HT-29 (cell line): ENCODE measurements around the gene WNT11. TPM values are rescaled to one million over a fixed set of nuclear protein-coding genes. Genes with fewer than 3 reads are reported as not detected.

ENCODE experiments used
- DNase-seq: peaks from one replicate; pipeline ENCODE4 v3.0.0-alpha.2; 2015; ENCODE audit warnings: low spot score
- total RNA-seq: library from RNA; depleted of rRNA; stranded (reverse); fragments of >200 nt; shearing (Covaris generic); gene quantifications from 2 replicates; pipeline ENCODE4 v1.2.3, GENCODE V29; 2014

The WNT11 gene
- total RNA-seq, 1 experiment from 2014 or later, result 67.7 TPM

- no peak for DNase-seq
These were observed 29.8 kb downstream of the WNT11 start for GRCh38 chr11:76176463-76176862.

GRCh38 chr11:76175783-76176182 lies 30.5 kb downstream of the WNT11 start:
- DNase-seq, result no peak

GRCh38 chr11:76174330-76174729 lies 32.0 kb downstream of the WNT11 start:
- DNase-seq, result no peak

GRCh38 chr11:76173663-76174062 lies 32.6 kb downstream of the WNT11 start:
- no peak for DNase-seq

- DNase-seq, result no peak
These were observed 33.7 kb downstream of the WNT11 start for GRCh38 chr11:76172583-76172982.

GRCh38 chr11:76170468-76170867 lies 35.8 kb downstream of the WNT11 start:
- DNase-seq, result no peak

- DNase-seq, result no peak
These were observed 36.8 kb downstream of the WNT11 start for GRCh38 chr11:76169473-76169896.

- no peak for DNase-seq
These were observed 38.7 kb downstream of the WNT11 start for GRCh38 chr11:76167590-76167989.

- no peak for DNase-seq
These were observed 40.0 kb downstream of the WNT11 start for GRCh38 chr11:76166314-76166713.

- no peak for DNase-seq
These were observed 41.2 kb downstream of the WNT11 start for GRCh38 chr11:76164861-76165751.

- no peak for DNase-seq
These were observed 42.2 kb downstream of the WNT11 start for GRCh38 chr11:76164081-76164480.

- no peak for DNase-seq
These were observed 42.9 kb downstream of the WNT11 start for GRCh38 chr11:76163289-76163880.

- DNase-seq, result no peak
These were observed 43.7 kb downstream of the WNT11 start for GRCh38 chr11:76162336-76163288.

- DNase-seq, result no peak
These were observed 44.9 kb downstream of the WNT11 start for GRCh38 chr11:76161261-76161961.

GRCh38 chr11:76160856-76161255 lies 45.4 kb downstream of the WNT11 start:
- no peak for DNase-seq

- DNase-seq, result no peak
These were observed 46.2 kb downstream of the WNT11 start for GRCh38 chr11:76159983-76160661.

GRCh38 chr11:76159303-76159937 lies 46.9 kb downstream of the WNT11 start:
- DNase-seq, result no peak

- no peak for DNase-seq
These were observed 47.7 kb downstream of the WNT11 start for GRCh38 chr11:76158394-76159302.

- no peak for DNase-seq
These were observed 48.4 kb downstream of the WNT11 start for GRCh38 chr11:76157891-76158290.
